ENCODE data around the gene RIC8B.

Gene RIC8B

GRCh38 chr12:106867651-106868050 lies 93.2 kb downstream of the RIC8B start:
- Histone ChIP-seq H3K4me1 (ENCODE audit: insufficient read depth, low read length) (no peaks in the 10 kb centered on the region), H4K20me1 (ENCODE audit: insufficient read depth, low read length) (peaks cover under 1% of the 10 kb centered on the region; the same call in 1 of the 2 replicates), H3K9me3 (ENCODE audit: insufficient read depth, low read length, severe bottlenecking) (no peaks in the 10 kb centered on the region), H3K4me3 (ENCODE audit: low read depth in 1 of 2, low read length in 2 of 2) (no peak overlapping the region), H3K27me3 (ENCODE audit: insufficient read depth, low read length, poor library complexity) (no peaks in the 10 kb centered on the region), H3K36me3 (ENCODE audit: insufficient read depth, low read length) (peaks cover 57% of the 10 kb centered on the region), H2AFZ (ENCODE audit: low read depth, low read length) (no peak overlapping the region), H3K4me2 (ENCODE audit: insufficient read depth, low read length) (no peak overlapping the region), H3K79me2 (ENCODE audit: insufficient read depth, low read length) (peaks cover 5% of the 10 kb centered on the region; the same call in 1 of the 2 replicates), H3K27ac (ENCODE audit: low read length) (no peak overlapping the region), H3K9ac (ENCODE audit: low read depth, low read length) (no peak overlapping the region)
- TF ChIP-seq CTCF (IDR thresholded peaks at IDR 0.05; ENCODE audit: borderline replicate concordance, extremely low read depth, low read length, poor library complexity, severe bottlenecking), result no peak
- TF ChIP-seq EZH2 (IDR thresholded peaks at IDR 0.05; ENCODE audit: borderline replicate concordance, low read depth, low read length, severe bottlenecking), result no peak
- ATAC-seq (ENCODE audit: insufficient read depth, low read depth) (no peak), DNase-seq (no peak)

DNA sequence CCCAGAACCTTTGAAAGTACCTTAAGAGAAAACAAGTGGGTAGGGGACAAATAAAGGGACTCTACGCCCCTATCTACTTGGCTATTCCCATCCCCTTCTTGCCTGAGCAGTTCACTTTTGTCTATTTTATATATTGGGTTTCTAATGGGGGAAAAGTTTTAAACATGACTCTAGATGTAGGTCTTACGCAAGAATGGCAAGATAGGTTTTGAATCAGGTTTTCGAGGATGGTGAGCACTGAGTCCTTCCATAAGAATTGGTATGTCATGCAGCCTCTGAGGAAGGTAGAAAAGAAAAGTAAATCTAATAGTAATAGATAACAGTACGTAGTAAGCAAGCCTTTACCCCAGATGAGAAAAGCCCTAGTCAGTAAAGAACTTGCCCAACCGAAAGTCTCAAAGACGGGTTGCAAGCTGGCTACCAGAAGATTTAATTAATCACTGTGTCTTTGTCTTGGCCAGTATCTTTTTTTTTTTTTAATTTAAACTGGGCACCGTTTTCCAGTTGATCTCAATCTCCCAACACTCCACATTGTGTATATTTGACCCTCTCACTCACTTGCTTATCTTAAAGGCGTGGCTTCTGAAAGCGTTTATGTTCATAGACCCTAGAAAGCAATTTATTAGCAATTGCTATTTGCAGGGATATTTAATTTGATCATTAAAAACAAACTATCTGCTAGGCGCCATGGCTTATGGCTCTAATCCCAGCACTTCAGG lies 94.7 kb downstream of the RIC8B start:
- no peak for ATAC-seq (ENCODE audit: insufficient read depth, low read depth)
- peaks cover 5% of the 10 kb centered on the region; the same call in 1 of the 2 replicates for H3K79me2 ChIP-seq (ENCODE audit: insufficient read depth, low read length)
- no peak for TF ChIP-seq EZH2 (IDR thresholded peaks at IDR 0.05; ENCODE audit: borderline replicate concordance, low read depth, low read length, severe bottlenecking)
- TF ChIP-seq CTCF (IDR thresholded peaks at IDR 0.05; ENCODE audit: borderline replicate concordance, extremely low read depth, low read length, poor library complexity, severe bottlenecking), result no peak

DNA sequence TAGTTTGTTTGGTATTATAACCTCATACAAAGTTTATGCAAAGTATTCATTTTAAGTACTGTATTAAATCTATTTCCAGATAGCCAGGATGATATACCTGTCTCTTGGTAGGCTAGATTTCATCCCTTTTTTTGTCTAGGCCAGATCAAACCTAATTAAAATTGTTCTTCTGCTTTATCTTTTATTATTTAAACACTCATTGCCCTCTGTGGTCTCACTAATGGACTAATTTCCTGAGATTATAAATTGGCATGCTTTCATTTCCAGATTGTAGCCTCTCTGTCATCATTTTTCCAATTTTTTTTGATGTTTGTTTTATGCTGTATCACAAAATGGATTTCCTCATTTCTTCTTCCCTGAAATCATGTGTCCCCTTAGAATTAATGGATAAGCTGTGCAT lies 95.6 kb downstream of the RIC8B start:
- no peak overlapping the region for H2AFZ ChIP-seq (ENCODE audit: low read depth, low read length)
- no peak overlapping the region for H3K4me2 ChIP-seq (ENCODE audit: insufficient read depth, low read length)
- H3K36me3 ChIP-seq (ENCODE audit: insufficient read depth, low read length), result peaks cover 61% of the 10 kb centered on the region; the same call in 1 of the 2 replicates
- no peak overlapping the region for H3K27ac ChIP-seq (ENCODE audit: low read length)
- peaks cover 5% of the 10 kb centered on the region; the same call in 1 of the 2 replicates for H3K79me2 ChIP-seq (ENCODE audit: insufficient read depth, low read length)
- no peaks in the 10 kb centered on the region; the same call in 1 of the 2 replicates for H4K20me1 ChIP-seq (ENCODE audit: insufficient read depth, low read length)
- no peaks in the 10 kb centered on the region for H3K27me3 ChIP-seq (ENCODE audit: insufficient read depth, low read length, poor library complexity)
- no peak for TF ChIP-seq EZH2 (IDR thresholded peaks at IDR 0.05; ENCODE audit: borderline replicate concordance, low read depth, low read length, severe bottlenecking)
- no peak for TF ChIP-seq CTCF (IDR thresholded peaks at IDR 0.05; ENCODE audit: borderline replicate concordance, extremely low read depth, low read length, poor library complexity, severe bottlenecking)
- no peaks in the 10 kb centered on the region for H3K9me3 ChIP-seq (ENCODE audit: insufficient read depth, low read length, severe bottlenecking)
- DNase-seq (no peak), ATAC-seq (ENCODE audit: insufficient read depth, low read depth) (no peak)
- no peaks in the 10 kb centered on the region for H3K4me1 ChIP-seq (ENCODE audit: insufficient read depth, low read length)
- H3K4me3 ChIP-seq (ENCODE audit: low read depth in 1 of 2, low read length in 2 of 2), result no peak overlapping the region
- H3K9ac ChIP-seq (ENCODE audit: low read depth, low read length), result no peak overlapping the region

More for the DNA sequence above, 94.7 kb downstream of the RIC8B start:
- H4K20me1 ChIP-seq (ENCODE audit: insufficient read depth, low read length), result no peaks in the 10 kb centered on the region; the same call in 1 of the 2 replicates
- no peaks in the 10 kb centered on the region for H3K9me3 ChIP-seq (ENCODE audit: insufficient read depth, low read length, severe bottlenecking)
- H3K27ac ChIP-seq (ENCODE audit: low read length), result no peak overlapping the region
- no peak for DNase-seq
- H3K27me3 ChIP-seq (ENCODE audit: insufficient read depth, low read length, poor library complexity), result no peaks in the 10 kb centered on the region
- H3K9ac ChIP-seq (ENCODE audit: low read depth, low read length), result no peak overlapping the region
- H3K4me2 ChIP-seq (ENCODE audit: insufficient read depth, low read length), result no peak overlapping the region
- H2AFZ ChIP-seq (ENCODE audit: low read depth, low read length), result no peak overlapping the region
- no peaks in the 10 kb centered on the region for H3K4me1 ChIP-seq (ENCODE audit: insufficient read depth, low read length)
- H3K36me3 ChIP-seq (ENCODE audit: insufficient read depth, low read length), result peaks cover 61% of the 10 kb centered on the region; the same call in 1 of the 2 replicates
- no peak overlapping the region for H3K4me3 ChIP-seq (ENCODE audit: low read depth in 1 of 2, low read length in 2 of 2)
